AG20443 (cell line): ENCODE data around the gene TIMM13.

Experiments used
- DNase-seq: peaks from one replicate; pipeline ENCODE4 v3.0.0; 2012; ENCODE audit warnings: low spot score, mixed read lengths

The TIMM13 gene

DNA sequence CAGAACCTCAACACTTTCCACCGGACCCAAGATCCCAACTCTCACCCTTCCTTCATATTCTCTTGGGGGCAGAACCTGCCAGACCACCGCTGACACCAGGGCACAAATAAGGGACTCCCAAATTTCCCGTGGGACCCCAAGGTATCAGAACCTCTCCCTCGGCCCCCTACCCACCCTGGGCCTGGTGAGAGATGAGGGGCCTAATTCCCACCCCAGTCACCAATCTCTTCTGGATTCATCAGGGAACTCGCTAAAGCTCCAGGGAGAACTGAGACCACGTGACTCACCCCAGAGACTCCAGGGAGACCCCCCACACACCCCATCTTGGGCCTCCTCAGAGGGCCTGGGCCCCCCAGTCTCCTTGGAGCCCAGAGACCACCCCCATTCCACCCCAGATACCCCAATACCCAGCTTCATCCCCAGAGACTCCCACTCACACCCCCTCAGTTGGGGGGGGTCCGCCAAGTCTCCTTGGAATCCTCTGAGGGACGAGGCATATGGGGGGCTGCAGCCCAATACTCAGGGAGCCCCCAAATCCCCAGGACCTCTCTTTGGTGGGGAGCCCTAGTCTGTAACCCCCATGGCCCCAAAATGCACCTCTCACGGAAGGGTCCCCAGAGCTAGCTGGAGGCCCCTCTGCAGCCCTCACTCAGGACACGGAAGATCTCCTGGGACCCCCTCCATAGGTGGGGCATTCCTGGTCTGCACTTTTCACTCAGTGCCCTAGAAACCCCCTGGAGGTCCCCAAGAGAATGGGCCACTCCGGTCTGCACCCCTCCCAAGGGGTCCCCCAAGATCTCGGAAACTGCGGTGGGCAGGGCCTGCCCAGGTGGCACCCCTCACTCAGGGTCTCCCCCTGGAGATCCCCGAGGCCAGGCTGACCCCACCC is 27.8 kb upstream of the TIMM13 start:
- DNase-seq = no peak

DNA sequence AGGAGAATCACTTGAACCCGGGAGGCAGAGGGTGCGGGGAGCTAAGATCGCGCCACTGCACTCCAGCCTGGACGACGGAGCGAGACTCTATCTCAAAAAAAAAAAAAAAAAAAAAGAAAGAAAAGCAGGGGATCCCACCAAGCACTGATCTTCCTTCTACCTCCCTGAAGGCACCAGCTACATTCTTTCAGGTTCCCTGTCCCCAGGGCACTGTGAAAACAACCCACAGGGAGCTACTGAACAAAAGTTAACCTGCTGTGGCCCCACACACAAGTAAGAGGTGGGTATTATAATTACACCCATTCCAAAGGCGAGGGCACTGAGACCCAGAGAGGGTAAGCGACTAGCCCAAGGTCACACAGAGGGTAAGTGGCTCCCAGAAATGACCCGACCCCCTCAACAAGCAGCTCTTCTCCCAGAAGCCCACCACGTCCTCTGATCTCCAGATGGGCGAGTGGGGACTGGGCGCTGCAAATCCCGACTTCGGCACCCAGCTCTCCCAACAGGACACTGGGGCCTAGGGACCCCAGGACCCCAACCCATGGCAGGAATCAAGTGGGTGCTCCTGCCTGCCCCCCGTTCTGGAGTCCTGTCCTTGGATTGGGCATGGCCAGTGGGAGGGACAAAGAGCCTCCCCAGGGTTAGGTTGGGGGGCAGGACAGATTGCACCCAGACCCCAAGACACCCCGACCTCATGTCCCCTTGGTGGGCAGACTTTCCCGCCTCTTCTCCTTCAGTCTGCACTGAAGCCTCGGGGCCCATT is 27.0 kb upstream of the TIMM13 start:
- no peak for DNase-seq

DNA sequence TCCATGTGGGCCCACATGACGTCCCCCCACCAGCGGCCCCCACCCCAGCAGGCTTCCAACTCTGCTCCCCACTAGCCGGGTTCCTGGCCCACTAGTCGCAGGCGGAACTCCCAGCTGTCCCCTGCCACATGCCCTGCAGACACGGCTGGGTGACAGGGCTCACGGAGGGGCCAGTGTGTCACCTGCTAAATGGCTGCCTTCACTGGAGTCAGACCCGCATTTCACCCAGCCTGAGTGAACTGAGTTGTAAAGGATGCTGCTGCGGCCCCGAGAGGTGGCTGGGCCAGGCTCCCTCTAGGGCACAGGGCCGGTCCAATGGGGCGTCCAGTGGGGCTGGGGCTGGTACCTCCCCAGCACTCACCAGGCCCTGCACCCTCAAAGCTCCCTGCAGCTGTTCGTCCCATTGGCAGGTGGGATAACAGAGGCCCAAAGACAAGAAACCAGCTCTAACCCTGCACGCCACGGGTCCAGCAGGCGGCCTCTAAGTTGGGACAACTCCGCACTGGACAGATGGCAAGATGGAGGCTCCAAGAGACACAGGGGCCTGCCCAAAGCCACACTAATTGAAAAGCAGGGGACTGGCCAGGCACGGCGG is 26.1 kb upstream of the TIMM13 start:
- no peak for DNase-seq

DNA sequence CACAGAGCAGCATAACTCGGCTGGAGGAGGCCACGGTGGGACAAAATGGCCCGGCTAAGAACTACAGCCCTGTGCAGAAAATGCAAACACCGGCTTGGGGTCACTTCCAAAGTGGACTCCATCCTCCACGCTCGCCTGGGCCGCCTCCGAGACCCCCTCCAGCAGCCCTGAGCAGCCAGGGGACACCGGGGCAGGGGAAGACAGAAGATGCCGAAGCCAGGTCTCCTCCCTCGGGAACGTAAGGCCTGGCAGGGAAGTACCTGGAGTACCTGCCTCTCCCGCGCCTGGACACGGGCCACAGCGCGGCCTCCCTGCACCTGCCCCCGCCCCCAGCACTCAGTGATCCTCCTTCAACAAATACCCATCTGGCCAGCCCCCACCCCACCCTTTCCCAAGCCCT is 24.4 kb upstream of the TIMM13 start:
- DNase-seq = no peak

DNA sequence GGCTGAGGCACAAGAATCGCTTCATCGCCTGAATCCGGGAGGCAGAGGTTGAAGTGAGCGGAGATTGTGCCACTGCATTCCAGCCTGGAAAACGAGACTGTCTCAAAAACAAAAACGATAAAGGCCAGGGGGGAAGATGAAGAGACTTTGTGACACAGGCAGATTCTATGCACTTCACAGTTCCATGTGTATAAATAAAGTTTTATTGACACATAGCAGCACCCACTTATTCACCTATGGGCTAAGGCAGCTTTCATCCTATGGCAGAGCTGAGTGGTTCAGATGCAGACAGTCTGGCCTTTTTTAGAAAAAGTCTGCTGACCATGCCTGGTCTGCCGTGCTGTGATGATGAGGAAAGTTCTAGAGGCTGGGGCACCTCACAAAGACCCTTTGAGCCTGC is 23.8 kb upstream of the TIMM13 start:
- no peak for DNase-seq

DNA sequence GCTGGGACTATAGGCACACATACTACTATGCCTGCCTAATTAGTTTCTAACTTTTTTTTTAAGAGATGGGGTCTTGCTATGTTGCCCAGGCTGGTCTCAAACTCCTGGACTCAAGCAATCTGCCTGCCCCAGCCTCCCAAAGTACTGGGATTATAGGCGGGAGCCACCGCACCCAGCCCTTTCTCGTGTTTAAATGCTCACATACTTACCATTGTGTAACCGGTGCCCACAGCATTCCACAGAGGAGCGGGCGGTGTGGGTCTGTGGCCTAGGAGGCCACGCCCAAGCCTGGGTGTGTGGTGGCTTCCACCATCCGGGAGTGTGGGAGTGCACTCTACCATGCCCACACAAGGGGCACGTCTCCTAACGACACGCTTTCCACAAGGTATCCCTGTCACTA is 21.6 kb upstream of the TIMM13 start:
- no peak for DNase-seq

DNA sequence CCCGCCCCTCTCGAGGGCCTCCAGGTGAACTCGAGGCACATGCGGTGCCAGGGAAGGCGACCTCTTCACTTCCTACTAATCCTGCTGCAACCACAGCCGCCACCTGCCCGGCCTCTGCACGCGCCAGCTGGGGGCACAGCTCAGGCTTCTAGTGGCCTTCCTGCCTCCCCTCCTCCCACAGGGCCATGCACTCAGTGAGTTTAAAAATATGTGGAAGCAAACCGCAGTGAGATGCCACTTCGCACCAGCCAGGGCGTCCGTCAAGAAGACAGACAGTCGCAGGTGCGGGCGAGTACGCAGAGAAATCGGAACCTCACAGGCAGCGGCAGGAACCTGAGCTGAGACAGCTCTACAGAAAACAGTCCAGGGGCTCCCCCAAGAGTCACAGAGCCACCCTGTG is 19.0 kb upstream of the TIMM13 start:
- DNase-seq = no peak

DNA sequence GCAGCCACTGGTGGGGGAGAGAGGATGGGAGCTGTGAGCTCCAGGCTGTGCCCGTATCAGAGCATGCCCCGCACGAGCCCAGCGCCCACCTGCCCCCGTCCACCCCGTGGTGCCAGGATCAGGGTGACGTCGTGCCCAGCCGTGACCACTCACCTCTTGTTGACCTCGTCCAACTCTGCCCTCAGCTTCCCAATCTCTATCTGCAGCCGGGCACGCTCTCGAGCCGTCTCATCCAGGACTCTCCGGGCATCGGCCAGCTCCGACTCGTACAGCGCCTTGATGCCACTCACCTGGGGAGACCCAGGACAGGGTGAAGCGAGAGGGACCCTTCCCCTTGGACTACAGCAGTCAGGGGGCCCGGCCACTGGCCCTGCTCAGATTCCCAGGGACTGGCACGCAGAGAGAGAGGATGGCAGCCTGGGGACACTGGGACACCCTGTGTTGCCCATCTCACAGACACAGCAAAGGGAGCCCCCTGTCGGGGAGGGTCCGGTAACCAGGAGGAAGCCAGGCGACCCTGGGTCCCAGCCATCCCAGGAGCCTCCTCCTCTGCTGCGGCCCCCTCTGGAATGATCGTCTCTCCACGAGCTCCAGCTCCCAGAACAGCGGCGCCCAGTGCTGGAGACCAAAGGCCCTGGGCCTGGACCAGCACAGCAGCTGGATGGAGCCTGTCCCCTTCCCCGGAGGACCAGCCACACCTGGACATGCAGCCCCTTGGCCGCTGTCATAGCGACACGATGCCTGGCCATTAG is 17.0 kb upstream of the TIMM13 start:
- DNase-seq = no peak

DNA sequence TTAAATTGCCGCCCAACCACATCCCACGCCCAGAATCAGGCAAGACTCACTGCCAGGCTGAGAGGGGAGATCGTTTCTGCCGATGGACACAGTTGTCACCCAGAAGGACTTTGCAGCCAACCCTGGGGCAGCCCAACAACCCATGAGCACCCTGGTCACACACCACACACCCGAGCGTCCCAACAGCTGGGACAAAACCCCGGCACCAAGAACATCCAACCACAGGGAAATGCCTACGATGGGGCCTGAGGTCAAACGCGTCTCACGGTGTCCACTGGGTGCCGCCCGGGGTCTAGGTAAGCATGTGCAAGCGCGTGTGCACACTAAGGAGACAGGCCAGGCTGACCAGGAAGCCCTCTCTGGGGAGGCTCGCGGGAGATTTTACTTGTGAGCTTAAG is 16.4 kb upstream of the TIMM13 start:
- no peak for DNase-seq

DNA sequence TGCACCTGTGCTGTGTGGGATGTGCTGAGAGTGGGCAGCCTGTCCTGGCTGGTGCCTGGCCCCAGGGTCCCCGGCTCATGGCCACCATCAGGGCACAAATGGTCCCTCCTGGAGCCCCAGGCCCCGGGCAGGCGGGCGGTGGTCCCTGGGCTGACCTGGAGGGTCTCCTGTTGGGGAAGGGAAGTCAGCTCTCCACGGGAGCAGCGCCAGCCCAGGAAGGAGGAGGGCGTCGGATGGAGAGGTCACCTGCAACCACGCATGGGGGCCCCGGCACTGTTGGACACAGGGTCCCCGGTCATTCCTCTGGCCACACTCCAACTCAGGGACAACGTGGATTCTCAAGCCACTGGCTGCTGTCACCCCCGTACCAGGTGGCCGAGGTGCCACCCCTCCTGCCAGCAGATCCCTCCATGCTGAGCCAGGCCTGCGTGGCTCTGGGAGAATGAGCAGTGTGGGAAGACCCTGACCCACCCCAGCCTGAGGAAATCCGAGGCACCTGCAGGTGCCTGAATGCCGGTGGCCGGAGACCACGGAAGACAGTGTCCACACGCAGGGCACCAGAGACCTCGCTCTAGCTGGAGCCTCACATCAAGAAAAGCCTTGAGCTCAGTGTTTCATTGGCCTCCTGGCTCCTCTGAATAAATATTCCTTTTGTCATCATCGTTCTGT is 15.9 kb upstream of the TIMM13 start:
- DNase-seq = no peak

DNA sequence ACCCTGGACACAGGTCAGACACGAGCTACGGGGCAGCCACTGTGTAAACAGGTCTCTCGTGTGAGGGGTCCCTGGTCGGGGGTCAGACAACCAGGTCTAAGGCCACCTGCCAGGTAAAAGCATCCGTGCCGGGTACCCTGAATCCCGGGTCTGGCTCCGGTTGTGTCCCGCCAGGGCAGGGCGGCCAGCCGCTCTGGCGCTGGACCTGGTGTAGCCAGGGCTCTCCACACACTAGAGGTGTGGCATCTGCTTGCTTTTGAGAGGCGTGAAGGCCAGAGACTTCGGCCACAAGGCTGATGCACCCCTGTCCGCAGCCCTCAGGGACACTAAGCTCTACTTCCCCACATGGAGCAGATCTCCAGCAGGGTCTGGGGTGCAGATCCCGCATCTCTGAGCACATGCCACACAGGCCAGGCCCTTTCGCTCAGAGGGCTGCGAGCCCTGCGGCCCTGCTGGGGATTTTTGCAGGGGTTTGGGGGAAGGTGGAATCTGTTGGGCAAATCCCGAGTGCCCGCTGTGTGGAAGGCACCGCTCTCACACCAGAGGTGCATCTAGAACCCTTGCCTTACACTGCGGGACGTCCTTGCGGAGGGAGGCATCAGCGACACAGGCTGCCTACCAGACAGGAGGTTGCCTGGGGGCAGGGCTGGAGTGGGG is 13.8 kb upstream of the TIMM13 start:
- no peak for DNase-seq

DNA sequence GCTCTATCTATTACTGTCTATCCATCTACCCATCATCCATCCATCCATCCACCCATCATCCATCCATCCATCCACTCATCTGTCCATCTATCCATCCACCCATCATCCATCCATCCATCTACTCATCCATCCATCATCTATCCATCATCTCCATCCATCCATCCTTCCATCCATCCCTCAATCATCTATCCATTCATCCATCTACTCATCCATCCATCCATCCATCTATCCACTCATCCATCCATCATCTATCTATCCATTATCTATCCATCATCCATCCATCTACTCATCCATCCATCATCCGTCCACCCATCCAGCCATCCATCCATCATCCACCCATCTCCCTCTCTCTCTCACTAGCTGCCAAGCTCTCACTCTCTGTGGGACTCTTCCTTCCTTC is 13.1 kb upstream of the TIMM13 start:
- no peak for DNase-seq

DNA sequence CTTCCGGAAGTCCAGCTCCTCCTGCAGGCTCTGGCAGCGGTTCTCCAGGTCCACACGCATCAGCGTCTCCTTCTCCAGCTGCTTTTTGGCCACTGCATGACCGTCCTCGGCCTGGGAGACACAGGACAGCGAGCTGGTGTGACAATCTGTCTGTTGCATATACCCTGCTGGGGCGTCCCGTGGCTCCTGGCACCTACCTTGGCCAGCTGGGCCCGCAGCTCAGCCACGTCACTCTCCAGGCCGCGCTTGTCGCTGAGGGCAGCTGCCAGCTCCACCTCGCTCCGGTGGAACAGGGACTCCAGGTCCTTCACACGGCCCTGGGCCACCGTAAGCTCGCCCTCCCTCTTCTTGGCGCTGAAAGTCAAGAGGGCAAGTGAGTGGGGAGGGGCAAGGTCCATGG is 10.8 kb upstream of the TIMM13 start:
- DNase-seq = no peak

DNA sequence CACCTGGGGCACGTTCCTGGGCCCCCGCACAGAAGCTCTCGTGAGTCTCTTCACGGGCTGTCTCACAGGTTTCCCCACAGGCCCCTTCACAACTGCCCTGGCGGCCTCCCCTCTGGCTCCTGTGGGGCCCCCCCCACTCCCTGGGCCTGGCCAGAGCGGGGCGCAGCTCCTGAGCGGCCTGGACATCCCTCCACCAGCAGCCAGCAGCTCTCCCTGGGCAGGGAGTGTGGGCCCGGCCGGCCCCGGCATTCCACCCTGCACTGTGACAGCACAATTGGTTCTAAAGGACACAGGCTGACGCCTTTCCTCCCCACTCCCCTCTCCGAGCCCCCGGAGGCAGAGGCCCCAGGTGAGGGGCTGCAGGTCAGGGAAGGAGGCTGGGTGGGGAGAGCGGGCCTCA is 9.5 kb upstream of the TIMM13 start:
- DNase-seq = no peak

DNA sequence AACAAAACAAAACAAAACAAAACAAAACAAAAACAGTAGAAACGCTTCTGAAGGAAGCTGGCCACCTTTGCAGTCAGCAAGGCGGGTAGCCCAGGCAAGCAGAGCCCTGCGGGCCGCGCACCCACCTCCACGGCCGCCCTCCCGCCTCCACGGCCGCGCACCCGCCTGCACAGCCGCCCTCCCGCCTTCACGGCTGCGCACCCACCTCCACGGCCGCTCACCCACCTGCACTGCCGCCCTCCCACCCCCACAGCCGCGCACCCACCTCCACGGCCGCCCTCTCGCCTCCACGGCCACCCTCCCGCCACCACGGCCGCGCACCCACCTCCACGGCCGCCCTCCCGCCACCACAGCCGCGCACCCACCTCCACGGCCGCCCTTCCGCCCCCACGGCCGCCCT is 9.0 kb upstream of the TIMM13 start:
- no peak for DNase-seq

DNA sequence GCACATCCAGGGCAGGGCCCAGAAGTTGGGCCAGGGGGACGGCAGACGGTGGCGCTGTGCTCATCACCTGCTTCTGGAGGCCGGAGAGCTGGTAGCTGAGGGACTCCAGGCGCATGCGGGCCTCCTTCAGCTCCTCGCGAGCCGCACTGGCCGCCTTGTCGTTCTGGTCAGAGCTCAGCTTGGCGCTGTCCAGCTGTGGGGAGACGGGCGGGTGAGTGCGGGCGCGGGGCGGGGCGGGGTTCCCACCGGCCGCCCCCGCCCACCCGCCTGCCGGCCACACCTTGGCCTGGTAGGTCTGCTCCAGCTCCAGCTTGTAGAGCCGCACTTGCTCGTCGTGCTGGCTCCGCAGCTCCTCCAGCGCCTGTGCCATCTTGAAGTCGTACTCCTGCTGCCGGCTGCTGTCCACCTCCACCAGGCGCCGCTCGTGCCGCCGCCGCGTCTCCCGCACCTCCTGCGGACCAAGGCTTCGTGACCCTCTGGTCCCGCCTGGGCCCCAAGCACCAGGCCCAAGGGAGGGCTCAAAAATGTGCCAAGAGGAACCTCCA is 7.4 kb upstream of the TIMM13 start:
- DNase-seq = no peak

DNA sequence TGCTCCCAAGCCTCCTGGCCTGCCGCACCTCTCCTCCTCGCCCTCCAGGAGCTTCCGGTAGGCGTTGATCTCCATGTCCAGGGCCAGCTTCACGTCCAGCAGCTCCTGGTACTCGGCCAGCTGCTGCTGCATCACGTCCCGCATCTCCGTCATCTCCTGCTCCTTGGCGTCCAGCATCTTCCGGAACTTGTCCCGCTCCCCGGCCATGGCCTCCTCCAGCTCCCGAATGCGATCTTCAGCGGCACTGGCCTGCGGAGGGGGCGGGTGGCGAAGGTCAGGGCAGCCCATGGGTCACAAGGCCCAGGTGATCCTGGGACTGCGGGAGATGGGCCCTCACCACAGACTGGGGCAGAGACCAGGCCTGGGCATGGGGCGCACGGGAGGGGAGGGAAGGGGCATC is 6.9 kb upstream of the TIMM13 start:
- no peak for DNase-seq

DNA sequence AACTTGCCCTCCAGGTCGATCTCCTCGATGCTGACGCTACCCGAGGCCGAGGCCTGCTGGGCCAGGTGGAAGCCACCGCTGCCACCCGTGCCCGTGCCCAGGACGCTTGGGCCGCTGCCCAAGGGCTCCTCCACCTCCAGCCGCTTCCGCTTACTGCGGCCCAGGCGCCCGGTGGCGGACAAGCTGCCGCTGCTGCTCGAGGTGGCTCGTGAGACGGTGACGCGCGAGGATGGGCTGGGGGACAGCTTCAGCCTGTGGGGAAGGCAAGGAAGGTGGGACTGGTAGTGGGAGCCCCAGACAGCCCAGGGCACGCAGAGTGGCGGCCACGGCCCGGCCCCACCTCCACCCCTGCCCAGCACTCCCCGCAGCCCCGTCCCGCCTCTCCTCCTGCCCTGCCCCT is 6.5 kb upstream of the TIMM13 start:
- no peak for DNase-seq

DNA sequence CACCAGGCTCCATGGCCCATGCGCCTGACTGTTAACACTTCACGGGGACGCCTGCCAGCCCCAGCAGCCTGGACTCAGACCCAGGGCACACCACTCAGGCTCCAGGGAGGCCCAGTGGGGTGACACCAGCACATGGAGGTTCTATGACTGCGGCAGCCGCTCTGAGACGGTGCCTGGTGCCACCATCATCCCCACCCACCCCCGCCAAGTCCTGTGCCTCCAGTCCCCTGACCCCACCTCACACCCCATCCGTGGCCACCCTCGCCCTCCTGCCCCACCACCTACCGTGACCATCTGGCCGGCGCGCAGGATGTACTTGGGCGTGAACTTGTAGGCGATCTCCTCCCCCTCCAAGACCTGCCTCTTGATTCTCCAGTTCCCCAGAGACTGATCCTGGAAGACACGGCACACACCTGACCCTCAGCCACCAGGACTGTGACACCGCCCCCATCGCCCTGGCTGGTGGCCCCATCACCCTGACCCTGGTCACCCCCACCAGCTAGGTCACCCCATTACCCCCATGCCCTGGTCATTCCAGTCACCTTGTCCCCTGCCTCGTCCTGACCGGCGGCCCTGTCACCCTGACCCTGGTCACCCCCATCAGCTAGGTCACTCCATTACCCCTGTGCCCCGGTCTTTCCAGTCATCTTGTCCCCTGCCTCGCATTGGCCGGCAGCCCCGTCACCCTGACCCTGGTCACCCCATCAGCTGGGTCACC is 4.9 kb upstream of the TIMM13 start:
- DNase-seq = no peak

DNA sequence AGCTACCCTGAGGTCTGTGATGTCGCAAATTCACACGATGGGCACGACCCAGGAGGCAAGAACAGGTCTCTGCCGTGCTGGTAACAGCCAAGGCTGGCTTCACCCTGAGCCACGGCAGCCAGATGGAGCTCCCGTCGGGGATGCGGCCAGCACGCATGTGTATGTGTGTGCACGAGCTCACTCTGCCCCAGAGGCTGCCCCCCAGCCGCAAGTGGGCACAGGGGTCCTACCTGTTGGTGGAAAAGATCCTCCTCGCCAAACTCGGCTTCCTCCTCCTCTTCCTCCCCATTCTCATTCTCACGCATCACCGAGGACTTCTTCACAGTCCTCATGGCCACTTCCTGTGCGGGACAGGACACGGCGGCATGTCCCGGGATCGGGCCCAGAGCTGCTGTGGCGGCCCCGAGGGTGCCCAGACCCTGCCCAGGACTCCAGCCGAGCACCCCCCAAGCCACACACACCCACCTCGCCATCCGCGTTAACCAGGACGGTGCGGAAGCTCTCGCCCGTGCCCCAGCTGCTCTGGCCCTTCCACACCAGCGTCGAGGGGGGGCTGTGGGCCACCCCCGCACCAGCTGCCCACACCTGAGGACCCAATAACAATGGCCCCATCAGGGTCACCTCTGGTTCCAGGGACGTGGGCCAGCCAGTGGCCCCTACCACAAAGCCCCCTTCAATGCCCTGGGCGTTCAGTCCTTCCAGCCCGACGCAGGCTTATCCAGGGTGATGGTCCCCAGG is 4.1 kb upstream of the TIMM13 start:
- DNase-seq = no peak
